Fibroblast of mammary gland (primary cell): ENCODE data around the gene ADRM1.
A peak's percentile ranks its signal among the peaks of the same experiment; 100 is the strongest.

Experiments
- DNase-seq: peaks from one replicate; pipeline ENCODE4 v3.0.0-alpha.2; 2010; ENCODE audit warnings: low read depth
- H3K4me3 ChIP-seq: 2 replicates; pipeline ENCODE4 v1.5.1; 2011; ENCODE audit warnings: low read depth, mild to moderate bottlenecking, low read length, moderate library complexity; ENCODE audit not compliant: control insufficient read depth
- TF ChIP-seq, protein P1 (sequence below): conservative IDR thresholded peaks from 2 replicates; pipeline ENCODE4 v1.5.1; 2011; ENCODE audit warnings: low read depth, low read length, inconsistent platforms; ENCODE audit not compliant: control insufficient read depth, insufficient read depth

Gene ADRM1

DNA sequence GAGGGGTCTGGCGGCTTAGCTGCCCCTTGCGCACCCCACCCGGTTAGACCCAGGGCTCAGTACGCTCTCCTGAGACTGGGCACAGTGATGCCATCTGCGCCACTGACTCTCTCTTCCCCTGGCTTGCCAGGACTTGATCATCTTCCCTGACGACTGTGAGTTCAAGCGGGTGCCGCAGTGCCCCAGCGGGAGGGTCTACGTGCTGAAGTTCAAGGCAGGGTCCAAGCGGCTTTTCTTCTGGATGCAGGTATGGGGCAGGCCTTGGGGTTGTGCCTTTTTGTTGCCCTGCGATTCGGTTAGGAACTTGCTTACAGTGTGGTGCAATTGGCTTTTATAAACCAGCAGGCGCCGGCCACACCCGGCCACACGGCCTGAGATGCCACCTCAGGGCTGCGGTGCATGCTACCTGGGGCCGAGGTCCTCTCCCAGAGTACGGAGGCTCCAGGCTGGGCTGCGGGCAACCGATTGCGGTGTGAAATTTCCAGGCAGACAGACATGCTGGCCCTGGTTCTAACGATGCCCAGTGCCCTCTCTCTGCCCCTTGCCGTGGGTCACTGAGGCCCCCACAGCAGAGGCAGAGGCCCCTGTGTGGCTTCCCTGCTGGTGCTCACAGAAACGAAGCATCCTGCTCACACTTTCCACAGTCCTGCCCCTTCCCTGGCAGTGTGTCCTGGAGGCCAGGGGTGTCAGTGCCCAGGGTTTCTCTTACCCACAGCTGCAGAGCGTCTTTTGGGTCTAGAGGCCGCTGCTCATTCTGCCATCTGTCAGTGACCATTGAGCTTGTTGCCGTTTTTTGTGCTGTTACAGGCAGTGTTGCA, 1.7 kb downstream of the ADRM1 start:
- TF ChIP-seq, protein P1, sequence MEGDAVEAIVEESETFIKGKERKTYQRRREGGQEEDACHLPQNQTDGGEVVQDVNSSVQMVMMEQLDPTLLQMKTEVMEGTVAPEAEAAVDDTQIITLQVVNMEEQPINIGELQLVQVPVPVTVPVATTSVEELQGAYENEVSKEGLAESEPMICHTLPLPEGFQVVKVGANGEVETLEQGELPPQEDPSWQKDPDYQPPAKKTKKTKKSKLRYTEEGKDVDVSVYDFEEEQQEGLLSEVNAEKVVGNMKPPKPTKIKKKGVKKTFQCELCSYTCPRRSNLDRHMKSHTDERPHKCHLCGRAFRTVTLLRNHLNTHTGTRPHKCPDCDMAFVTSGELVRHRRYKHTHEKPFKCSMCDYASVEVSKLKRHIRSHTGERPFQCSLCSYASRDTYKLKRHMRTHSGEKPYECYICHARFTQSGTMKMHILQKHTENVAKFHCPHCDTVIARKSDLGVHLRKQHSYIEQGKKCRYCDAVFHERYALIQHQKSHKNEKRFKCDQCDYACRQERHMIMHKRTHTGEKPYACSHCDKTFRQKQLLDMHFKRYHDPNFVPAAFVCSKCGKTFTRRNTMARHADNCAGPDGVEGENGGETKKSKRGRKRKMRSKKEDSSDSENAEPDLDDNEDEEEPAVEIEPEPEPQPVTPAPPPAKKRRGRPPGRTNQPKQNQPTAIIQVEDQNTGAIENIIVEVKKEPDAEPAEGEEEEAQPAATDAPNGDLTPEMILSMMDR: no peak
- H3K4me3 ChIP-seq: peak overlapping the region; percentile 80
- no peak for DNase-seq

DNA sequence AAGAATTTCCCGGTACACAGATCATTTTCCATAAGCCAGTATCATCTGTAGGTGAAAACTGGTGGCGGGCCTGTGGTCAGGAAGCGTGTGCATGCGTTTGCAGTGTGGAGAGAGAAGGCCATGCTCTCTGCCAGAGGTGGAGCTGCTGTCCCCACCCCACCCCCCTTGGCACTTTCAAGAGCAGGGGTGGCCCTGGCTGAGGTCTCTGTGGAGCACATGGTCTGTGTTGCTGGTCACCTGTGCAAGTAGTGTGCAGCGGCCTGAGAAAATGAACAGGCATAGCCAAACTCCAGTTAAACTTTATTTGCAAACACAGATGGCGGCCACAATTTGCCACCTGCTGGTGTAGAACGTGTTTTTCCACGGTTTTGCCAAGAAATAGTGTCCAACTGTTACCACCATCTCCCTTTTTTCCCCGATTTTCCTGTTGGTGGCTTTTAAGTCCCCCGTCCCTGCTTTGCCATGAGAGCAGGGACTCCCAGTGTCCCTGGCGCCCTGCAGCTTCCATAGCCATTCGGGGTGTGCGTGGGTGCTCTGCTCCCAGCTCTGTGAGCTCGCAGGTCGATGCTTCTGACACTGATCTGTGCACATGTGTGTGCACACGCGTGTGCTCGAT, 2.5 kb downstream of the ADRM1 start:
- H3K4me3 ChIP-seq: peak overlapping the region; percentile 80
- DNase-seq: no peak
- TF ChIP-seq, protein P1: no peak

DNA sequence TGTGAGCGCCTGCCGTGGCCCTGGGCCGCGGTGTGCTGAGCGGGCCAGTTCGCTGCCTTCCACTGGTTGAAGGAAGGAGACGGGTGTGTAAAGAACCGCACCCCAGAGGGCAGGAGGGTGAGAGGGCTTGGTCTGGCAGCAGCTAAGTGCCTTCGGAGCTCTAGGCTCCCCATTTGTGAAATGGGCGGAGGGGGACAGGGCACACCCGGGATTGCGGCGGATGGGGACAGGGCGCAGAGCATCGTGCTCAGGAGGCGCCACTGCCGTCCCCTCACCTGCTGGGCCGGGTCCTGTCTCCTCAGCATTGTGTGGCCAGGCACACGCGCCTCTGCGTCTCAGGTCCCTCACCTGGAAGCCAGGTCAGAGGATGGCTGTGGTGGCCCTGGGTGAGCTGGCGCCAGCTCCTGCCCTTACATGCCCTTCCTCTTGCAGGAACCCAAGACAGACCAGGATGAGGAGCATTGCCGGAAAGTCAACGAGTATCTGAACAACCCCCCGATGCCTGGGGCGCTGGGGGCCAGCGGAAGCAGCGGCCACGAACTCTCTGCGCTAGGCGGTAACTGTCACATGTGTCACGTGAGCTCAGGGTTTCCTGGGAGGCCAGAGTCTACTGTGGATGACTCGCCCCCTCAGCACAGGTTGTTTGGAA, 3.1 kb downstream of the ADRM1 start:
- H3K4me3 ChIP-seq: no peak overlapping the region
- DNase-seq: no peak
- TF ChIP-seq, protein P1: no peak

DNA sequence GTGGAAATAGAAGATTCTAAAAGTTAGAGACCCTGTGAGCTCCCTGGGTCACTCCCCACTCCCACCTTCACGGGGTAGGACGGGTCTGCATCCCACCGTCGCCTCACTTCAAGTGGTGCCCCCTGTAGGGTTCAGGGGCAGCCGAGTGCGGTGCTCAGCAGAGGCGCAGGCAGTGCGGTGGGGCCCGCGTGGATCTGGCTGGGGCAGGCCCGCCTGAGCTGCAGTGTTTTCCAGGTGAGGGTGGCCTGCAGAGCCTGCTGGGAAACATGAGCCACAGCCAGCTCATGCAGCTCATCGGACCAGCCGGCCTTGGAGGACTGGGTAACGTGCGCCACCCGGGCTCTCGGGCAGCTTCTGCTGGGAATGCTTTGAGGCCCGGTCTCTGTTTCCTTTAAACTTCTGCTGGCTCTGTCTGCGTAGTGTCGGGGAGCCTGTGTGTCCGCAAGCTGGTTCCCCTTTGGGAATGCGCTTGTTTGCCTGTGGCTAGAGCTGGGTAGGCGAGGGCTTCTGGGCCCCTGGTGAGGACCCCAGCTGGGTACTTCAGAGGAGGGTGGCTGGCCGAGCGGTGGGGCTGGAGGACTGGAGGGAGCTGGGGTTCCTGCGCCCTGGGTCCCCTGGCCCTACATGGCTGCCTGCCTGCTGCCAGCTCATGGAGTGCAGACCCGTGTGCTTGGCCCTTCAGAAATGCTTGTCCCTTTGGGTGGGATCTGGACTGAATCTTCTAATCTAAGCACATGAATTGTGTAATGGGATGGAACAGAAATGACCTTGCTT, 3.8 kb downstream of the ADRM1 start:
- DNase-seq: no peak
- no peak overlapping the region for H3K4me3 ChIP-seq
- TF ChIP-seq, protein P1: no peak

DNA sequence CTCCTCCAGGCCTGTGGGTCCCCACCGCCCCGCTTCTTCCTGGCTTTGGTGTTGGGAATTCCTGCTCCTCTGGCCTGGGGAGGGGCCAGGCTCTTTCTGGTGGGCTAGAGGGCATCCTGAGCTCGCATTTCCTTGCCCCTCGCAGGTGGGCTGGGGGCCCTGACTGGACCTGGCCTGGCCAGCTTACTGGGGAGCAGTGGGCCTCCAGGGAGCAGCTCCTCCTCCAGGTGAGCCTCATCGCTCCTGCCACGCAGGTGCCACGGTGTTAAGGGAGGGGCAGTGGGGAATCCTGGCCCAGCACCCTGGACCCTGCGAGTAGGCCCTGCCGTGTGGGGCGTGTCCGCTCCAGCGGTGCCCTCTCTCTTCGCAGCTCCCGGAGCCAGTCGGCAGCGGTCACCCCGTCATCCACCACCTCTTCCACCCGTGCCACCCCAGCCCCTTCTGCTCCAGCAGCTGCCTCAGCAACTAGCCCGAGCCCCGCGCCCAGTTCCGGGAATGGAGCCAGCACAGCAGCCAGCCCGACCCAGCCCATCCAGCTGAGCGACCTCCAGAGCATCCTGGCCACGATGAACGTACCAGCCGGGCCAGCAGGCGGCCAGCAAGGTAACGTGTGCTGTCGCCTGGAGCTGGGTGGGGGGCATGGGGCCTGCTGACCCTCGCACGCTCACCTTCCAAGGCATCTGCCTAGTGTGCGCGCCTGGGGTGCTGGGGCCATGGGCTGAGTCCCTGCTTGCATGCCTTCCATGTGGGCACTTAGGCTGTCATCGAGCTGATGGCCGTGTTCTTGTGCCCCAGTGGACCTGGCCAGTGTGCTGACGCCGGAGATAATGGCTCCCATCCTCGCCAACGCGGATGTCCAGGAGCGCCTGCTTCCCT, 4.7 kb downstream of the ADRM1 start:
- TF ChIP-seq, protein P1: no peak
- no peak for DNase-seq
- no peak overlapping the region for H3K4me3 ChIP-seq
